ENCODE data around the gene HS3ST4.

HS3ST4 gene

GRCh38 chr16:25874196-25874595 is 182.4 kb downstream of the HS3ST4 start:
- H3K4me3 ChIP-seq (ENCODE audit: control insufficient read depth, low read depth, low read length), result no peak overlapping the region
- DNase-seq (ENCODE audit: low read depth), result no peak
- TF ChIP-seq CTCF (IDR thresholded peaks at IDR 0.05; ENCODE audit: control insufficient read depth, insufficient read depth, low read depth, low read length, missing control alignments), result no peak

GRCh38 chr16:25875956-25876598 is 184.3 kb downstream of the HS3ST4 start:
- TF ChIP-seq CTCF (IDR thresholded peaks at IDR 0.05; ENCODE audit: control insufficient read depth, insufficient read depth, low read depth, low read length, missing control alignments), result no peak
- no peak overlapping the region for H3K4me3 ChIP-seq (ENCODE audit: control insufficient read depth, low read depth, low read length)
- DNase-seq (ENCODE audit: low read depth), result no peak

GRCh38 chr16:25877103-25877502 is 185.3 kb downstream of the HS3ST4 start:
- H3K4me3 ChIP-seq (ENCODE audit: control insufficient read depth, low read depth, low read length), result no peak overlapping the region
- TF ChIP-seq CTCF (IDR thresholded peaks at IDR 0.05; ENCODE audit: control insufficient read depth, insufficient read depth, low read depth, low read length, missing control alignments), result no peak
- DNase-seq (ENCODE audit: low read depth), result no peak

- DNase-seq (ENCODE audit: low read depth), result no peak
- no peak for TF ChIP-seq CTCF (IDR thresholded peaks at IDR 0.05; ENCODE audit: control insufficient read depth, insufficient read depth, low read depth, low read length, missing control alignments)
- H3K4me3 ChIP-seq (ENCODE audit: control insufficient read depth, low read depth, low read length), result no peak overlapping the region
Measured at GRCh38 chr16:25886598-25886997, 194.8 kb downstream of the HS3ST4 start.

GRCh38 chr16:25888868-25889267 is 197.1 kb downstream of the HS3ST4 start:
- no peak for TF ChIP-seq CTCF (IDR thresholded peaks at IDR 0.05; ENCODE audit: control insufficient read depth, insufficient read depth, low read depth, low read length, missing control alignments)
- no peak for DNase-seq (ENCODE audit: low read depth)
- no peak overlapping the region for H3K4me3 ChIP-seq (ENCODE audit: control insufficient read depth, low read depth, low read length)

GRCh38 chr16:25893332-25893731 is 201.6 kb downstream of the HS3ST4 start:
- no peak for TF ChIP-seq CTCF (IDR thresholded peaks at IDR 0.05; ENCODE audit: control insufficient read depth, insufficient read depth, low read depth, low read length, missing control alignments)
- no peak for DNase-seq (ENCODE audit: low read depth)
- H3K4me3 ChIP-seq (ENCODE audit: control insufficient read depth, low read depth, low read length), result no peak overlapping the region
